Measurements from ENCODE around the gene HIC2. TPM values are rescaled to one million over a fixed set of nuclear protein-coding genes. Genes with fewer than 3 reads are reported as not detected.
"Not testable (repeated sequence)": the region's sequence is repeated elsewhere in the genome, so short reads cannot be mapped to it uniquely, and the experiment has no call there.

The HIC2 gene, protein sequence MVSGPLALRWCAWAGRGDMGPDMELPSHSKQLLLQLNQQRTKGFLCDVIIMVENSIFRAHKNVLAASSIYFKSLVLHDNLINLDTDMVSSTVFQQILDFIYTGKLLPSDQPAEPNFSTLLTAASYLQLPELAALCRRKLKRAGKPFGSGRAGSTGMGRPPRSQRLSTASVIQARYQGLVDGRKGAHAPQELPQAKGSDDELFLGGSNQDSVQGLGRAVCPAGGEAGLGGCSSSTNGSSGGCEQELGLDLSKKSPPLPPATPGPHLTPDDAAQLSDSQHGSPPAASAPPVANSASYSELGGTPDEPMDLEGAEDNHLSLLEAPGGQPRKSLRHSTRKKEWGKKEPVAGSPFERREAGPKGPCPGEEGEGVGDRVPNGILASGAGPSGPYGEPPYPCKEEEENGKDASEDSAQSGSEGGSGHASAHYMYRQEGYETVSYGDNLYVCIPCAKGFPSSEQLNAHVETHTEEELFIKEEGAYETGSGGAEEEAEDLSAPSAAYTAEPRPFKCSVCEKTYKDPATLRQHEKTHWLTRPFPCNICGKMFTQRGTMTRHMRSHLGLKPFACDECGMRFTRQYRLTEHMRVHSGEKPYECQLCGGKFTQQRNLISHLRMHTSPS
- total RNA-seq (2014; rRNA removed; shearing (Covaris generic)), result 16.5 and 18.5 TPM in 2 replicates

DNA sequence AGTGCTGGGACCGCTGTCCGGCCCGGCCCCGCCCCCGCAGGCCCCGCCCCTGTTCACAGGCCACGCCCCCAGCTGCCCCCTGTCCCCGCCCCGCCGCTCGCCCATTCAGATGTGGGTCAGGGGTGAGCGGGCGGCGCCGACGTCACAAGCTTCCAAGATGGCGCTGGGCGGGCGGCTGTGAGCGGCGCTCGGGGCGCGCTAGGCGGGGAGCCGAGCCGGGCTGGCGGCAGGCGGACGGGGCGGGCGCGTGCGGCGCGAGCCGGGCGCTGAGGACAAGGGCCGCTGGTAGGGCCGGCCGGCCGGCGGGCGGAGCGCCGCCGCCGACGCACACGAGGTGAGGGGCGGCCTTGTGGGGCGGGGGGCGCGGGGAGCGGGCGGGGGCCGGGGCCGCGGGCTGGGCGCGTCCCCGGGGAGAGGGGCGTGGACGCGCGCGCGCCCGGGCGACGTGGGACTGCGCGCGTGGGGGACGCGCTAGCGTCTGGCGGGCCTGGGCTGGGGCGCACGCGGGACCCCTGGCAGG, at the start of gene HIC2:
HIC2 (plus strand) TSS at position 145 of the 520 bp plus-strand sequence. CDS start 25,461 bp downstream, outside the sequence.
- DNase-seq (ENCODE audit: low spot score); in situ Hi-C loops (cut with HindIII; ENCODE audit: low sequenced_read_pairs): not testable (repeated sequence)

- in situ Hi-C loops (cut with HindIII; ENCODE audit: low sequenced_read_pairs); DNase-seq (ENCODE audit: low spot score): not testable (repeated sequence)
Observed at GRCh38 chr22:21368603-21369310, 48.4 kb upstream of the HIC2 start.

DNA sequence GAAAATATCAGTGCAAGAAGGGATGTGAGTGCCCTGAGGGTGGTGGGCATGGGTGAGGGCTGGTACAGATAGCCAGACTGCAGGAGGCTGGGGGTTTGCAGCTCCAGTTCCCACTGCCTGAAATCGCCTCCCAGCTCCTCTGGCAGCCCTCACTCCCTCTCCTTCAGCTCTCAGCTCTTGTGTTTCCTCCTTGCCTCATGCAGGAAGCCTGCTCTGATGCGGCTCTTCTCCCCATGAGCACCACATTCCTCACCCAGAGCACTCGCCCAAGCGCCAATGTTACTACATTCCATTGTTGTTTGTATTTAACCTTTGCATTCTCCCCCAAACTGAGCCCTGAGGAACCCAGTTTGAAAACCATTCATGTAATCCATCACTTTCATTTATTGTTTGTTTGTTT, 41.3 kb upstream of the HIC2 start:
- in situ Hi-C loops (cut with HindIII; ENCODE audit: low sequenced_read_pairs); DNase-seq (ENCODE audit: low spot score): not testable (repeated sequence)

DNA sequence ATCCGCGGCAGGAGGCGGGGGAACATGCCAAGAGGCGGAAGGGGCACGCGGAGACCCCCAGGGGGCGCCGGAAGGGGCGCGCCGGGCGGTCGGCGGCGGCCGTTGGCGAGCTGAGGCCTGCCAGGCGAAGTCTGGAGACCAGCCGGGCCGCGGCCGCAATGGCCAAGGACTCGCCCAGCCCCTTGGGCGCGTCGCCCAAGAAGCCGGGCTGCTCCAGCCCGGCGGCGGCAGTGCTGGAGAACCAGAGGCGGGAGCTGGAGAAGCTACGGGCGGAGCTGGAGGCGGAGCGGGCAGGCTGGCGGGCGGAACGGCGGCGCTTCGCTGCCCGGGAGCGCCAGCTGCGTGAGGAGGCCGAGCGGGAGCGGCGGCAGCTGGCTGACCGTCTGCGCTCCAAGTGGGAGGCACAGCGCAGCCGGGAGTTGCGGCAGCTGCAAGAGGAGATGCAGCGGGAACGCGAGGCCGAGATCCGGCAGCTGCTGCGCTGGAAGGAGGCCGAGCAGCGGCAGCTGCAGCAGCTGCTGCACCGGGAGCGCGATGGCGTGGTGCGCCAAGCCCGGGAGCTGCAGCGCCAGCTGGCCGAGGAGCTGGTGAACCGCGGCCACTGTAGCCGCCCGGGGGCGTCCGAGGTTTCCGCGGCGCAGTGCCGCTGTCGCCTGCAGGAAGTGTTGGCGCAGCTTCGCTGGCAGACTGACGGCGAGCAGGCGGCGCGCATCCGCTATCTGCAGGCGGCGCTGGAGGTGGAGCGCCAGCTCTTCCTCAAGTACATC, 33.3 kb upstream of the HIC2 start, which contains the start of gene RIMBP3B:
RIMBP3B (plus strand) TSS at position 51 of the 767 bp plus-strand sequence; CDS start at position 159, 108 bp downstream.
- DNase-seq (ENCODE audit: low spot score); in situ Hi-C loops (cut with HindIII; ENCODE audit: low sequenced_read_pairs): not testable (repeated sequence)

- DNase-seq (ENCODE audit: low spot score); in situ Hi-C loops (cut with HindIII; ENCODE audit: low sequenced_read_pairs): not testable (repeated sequence)
Observed at GRCh38 chr22:21384468-21385357, 32.5 kb upstream of the HIC2 start.

- DNase-seq (ENCODE audit: low spot score); in situ Hi-C loops (cut with HindIII; ENCODE audit: low sequenced_read_pairs): not testable (repeated sequence)
Observed at GRCh38 chr22:21389480-21389879, 27.7 kb upstream of the HIC2 start.

- in situ Hi-C loops (cut with HindIII; ENCODE audit: low sequenced_read_pairs); DNase-seq (ENCODE audit: low spot score): not testable (repeated sequence)
Observed at GRCh38 chr22:21390013-21390412, 27.2 kb upstream of the HIC2 start.

DNA sequence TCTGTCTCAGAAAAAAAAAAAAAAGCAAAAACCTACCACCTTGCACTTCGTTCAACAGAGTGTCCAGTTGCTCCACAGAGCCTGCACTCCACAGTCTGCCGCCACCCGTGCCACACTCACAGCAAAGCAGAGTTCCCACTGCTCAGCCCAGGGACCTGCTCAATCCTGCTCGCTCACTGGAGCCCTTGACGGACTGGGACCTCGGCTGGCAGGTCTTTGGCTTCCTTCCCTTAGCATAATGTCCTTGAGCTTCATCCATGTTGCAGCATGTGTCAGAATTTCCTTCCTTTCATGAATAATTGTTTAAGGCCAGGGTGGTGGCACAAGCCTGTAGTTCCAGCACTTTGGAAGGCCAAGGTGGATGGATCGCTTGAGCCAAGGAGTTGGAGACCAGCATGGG, 22.6 kb upstream of the HIC2 start:
- in situ Hi-C loops (cut with HindIII; ENCODE audit: low sequenced_read_pairs); DNase-seq (ENCODE audit: low spot score): not testable (repeated sequence)

DNA sequence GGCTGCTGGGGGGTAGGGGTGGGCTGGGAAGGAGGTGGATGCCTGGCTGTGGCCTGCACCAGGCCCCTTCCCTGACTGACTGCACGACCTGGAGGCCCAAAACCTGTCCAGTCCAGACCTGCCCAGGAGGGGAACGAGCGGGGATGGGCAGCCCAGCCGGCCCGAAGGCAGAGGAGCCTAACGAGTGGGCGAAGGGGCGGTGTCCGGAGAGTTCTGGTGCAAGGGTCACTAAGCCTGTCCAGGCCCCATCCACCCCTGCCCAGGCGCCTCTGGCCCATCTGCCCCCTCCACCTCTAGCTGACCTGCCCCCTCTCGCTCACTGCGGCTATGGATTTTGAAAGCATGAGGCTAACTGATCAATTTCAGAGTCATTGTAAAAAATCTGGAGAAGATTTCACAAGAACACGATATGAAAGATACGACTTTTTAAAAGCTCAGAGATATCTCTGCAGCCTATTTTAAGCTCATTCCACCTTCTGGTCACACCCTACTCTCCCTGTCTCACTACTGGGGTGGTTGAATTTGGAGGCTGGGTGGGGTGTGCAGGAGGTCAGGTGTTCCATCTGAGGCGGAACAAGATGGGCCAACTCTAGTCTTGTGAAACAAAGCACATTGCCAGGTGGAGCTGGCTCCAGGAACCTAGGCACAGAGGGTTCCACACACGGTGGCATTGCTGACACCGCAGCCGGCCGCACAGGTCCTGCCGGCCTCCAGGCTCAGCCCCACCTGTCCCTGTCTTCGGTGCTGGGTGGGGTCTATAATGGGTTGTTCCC, 15.8 kb upstream of the HIC2 start:
- DNase-seq (ENCODE audit: low spot score); in situ Hi-C loops (cut with HindIII; ENCODE audit: low sequenced_read_pairs): not testable (repeated sequence)

DNA sequence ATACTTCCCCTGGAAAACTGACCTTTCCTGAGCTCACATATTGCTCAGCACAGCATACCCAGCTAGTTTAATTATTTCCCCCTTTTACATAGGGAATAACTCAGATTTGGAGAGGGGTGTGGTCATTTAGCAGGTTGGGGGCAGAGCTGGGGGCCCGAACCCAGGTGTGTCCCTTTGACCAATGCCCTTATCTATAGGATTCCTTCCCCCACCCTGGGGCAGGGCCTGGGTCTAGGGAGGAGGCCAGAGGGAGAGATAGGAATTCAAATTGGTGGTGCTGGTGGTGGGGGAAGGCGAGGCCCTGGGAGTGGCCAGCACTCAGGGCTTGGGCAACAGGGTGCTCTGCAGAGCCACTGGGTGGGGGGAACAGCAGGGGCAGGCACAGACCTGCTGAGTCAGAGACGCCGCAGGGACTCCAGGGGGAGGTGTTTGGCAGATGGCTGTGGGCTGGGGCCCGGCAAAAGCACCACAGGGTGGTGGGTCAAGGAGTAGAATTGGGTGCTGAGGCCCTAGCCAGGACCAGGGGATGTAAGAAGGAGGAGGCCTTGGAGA, 14.3 kb upstream of the HIC2 start:
- in situ Hi-C loops (cut with HindIII; ENCODE audit: low sequenced_read_pairs); DNase-seq (ENCODE audit: low spot score): not testable (repeated sequence)

- in situ Hi-C loops (cut with HindIII; ENCODE audit: low sequenced_read_pairs); DNase-seq (ENCODE audit: low spot score): not testable (repeated sequence)
Observed at GRCh38 chr22:21407139-21407538, 10.0 kb upstream of the HIC2 start.

GRCh38 chr22:21407792-21408191, 9.4 kb upstream of the HIC2 start:
- in situ Hi-C loops (cut with HindIII; ENCODE audit: low sequenced_read_pairs); DNase-seq (ENCODE audit: low spot score): not testable (repeated sequence)

DNA sequence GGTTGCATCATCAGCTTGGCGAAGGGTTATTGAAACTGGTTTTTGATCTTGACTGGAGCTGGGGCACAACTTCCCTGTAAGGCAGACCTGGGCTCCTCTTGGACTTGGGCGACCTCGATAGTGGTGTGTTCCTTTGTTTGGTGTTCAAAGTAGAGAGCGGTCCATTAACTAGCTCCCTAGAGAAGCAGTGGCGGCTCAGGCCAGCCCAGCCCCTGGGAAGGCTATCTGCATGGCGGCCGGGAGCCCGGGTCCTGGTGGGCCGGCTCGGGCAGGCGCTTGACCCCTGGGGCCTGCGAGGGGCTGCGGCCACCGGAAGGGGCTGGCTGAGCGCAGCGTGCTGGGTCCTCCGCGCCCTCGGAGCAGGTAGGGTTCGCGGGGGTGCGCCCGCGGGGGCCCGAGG, 796 bp upstream of the HIC2 start:
- DNase-seq (ENCODE audit: low spot score); in situ Hi-C loops (cut with HindIII; ENCODE audit: low sequenced_read_pairs): not testable (repeated sequence)

DNA sequence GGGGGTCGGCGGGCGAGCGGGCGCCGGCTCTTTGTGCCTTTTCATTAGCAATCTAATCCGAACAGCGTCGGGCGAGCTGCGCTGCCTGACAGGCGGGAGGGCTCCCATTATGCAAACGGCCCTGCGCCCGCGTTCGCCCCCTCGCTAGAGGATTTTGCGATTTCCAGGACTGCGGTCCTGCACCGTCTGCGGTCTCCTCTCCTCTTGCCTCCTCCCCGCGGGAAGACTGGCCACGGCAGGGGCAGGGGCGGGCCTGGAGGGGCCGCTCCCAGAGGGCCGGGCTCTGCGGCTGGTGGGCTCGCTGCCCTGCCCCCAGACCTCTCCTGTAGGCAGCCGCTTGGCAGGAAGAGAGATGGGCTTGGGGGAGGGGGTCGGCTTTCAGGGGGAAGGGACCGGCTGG, 682 bp downstream of the HIC2 start:
- DNase-seq (ENCODE audit: low spot score); in situ Hi-C loops (cut with HindIII; ENCODE audit: low sequenced_read_pairs): not testable (repeated sequence)

DNA sequence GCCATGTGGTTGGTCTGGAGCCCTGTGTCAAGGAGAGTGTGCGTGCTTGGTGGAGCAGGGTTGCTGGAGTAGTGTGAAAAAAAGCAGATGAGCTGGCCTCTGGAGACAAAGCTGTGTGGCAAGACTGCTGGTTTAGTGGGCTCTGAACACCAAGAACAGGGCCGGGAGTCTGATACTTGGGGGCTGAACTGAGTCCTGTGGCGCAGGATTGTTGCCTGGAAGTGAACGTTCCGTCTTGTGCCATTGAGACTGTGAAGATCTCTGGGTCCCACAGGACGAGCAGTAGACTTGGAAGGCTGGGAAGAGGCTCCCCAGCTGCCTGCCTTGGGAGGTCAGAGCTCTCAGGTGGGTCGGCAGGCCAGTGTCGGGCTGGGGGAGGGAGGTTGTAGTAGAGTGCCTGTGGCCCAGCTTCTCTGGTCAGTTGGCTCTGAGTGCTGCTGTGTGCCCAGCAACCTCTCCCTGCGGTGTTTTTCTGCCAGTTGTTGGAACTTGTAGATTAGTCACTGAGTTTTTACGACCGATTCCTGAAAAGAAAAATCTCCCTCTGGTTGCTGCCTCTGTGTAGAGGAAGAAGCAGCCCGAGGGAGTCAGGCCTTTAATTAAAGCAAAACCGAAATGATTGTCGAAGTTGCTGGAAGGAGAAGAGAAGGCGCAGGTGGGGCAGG, 1.9 kb downstream of the HIC2 start:
- DNase-seq (ENCODE audit: low spot score); in situ Hi-C loops (cut with HindIII; ENCODE audit: low sequenced_read_pairs): not testable (repeated sequence)

DNA sequence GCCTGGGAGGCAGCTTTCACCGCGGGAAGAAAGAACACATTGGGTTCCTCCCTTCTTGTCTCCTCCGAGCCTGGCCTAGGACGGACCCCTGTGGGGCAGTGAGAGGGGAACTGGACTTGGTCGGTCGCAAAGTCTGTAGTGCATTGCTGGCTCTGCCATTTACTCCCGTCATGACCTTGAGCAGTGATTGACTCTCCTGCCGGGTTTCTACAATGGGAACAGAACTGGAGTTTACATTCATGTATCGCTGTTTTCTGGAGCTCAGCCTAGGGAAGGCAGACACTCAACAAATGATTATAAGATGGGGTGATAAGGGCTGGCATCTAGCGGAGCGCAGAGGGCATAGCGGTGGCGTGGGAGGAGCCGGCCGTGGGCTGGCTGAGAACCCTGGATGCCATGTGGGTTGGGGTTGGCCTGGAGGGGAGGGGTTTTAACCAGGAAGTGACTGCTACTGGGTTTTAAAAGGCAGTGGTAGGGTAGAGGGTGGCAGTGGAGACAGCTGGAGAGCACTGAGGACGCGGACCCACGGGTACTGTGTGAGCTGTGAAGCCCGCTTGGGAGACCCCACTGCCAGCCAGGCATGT, 3.1 kb downstream of the HIC2 start:
- in situ Hi-C loops (cut with HindIII; ENCODE audit: low sequenced_read_pairs), result not testable (repeated sequence)

More for the DNA sequence above, 3.1 kb downstream of the HIC2 start:
- DNase-seq (ENCODE audit: low spot score), result not testable (repeated sequence)

All from G401 (cell line).